Parathyroid adenoma (tissue), 2 donors: ENCODE results near the gene IMPA2.
"Not testable (repeated sequence)": the region's sequence is repeated elsewhere in the genome, so short reads cannot be mapped to it uniquely, and the experiment has no call there.

Experiments
- H2AFZ ChIP-seq: fragments of 300-600 bp; sonication (generic); one replicate; pipeline ENCODE4 v1.7.0; 2017; ENCODE audit warnings: antibody characterized with exemption, mild to moderate bottlenecking
- H3K27ac ChIP-seq: fragments of 300-600 bp; sonication (generic); one replicate; pipeline ENCODE4 v1.7.0; 2017
- H3K27me3 ChIP-seq: fragments of 300-600 bp; sonication (generic); one replicate; pipeline ENCODE4 v1.7.0; 2017; ENCODE audit warnings: low read length; ENCODE audit not compliant: control insufficient read depth, insufficient read depth
- H3K36me3 ChIP-seq: fragments of 300-600 bp; sonication (generic); one replicate; pipeline ENCODE4 v1.7.0; 2017; ENCODE audit warnings: low read length; ENCODE audit not compliant: control insufficient read depth, insufficient read depth
- H3K4me1 ChIP-seq: fragments of 300-600 bp; sonication (generic); one replicate; pipeline ENCODE4 v1.7.0; 2017; ENCODE audit warnings: control low read depth
- H3K4me2 ChIP-seq: fragments of 300-600 bp; sonication (generic); one replicate; pipeline ENCODE4 v1.7.0; 2017; ENCODE audit warnings: low read length
- H3K4me3 ChIP-seq: fragments of 300-600 bp; sonication (generic); one replicate; pipeline ENCODE4 v1.7.0; 2017; ENCODE audit warnings: low read depth, low read length
- H3K79me2 ChIP-seq: fragments of 300-600 bp; sonication (generic); one replicate; pipeline ENCODE4 v1.7.0; 2017; ENCODE audit warnings: control low read depth
- H3K9ac ChIP-seq: fragments of 300-600 bp; sonication (generic); one replicate; pipeline ENCODE4 v1.7.0; 2017; ENCODE audit warnings: mild to moderate bottlenecking
- H3K9me3 ChIP-seq: fragments of 300-600 bp; sonication (generic); one replicate; pipeline ENCODE4 v1.7.0; 2017; ENCODE audit warnings: low read length; ENCODE audit not compliant: control insufficient read depth
- TF ChIP-seq, protein P1 (sequence below): fragments of 300-600 bp; sonication (generic); IDR thresholded peaks from one replicate; pipeline ENCODE4 v1.7.0; 2017; ENCODE audit warnings: antibody characterized with exemption, mild to moderate bottlenecking
- donor health status: primary hyperparathyroidism.

The IMPA2 gene

DNA sequence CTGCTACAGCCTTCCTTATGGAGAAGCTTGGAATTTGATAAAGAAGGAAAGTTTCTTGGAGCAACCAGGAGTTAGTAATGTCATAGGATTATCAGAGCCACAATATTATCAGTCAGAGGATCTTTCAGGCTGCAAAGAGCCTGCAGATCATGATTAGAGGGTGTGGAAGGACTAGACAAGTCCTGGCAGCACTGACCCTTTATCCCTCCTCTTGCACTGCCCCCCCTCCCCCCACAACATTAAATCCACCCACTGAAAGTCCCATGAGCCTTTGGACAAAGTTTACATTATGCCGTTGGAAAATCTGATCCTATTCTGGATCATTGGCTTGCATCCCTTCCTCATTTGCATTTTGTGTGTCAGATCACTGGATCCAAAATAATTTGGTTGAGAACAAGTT is 18.7 kb upstream of the IMPA2 start:
- Histone ChIP-seq H2AFZ (peak overlapping the region; percentile 45), H3K27ac (no peak overlapping the region), H3K9me3 (no peaks in the 10 kb centered on the region), H3K79me2 (no peaks in the 10 kb centered on the region), H3K27me3 (no peaks in the 10 kb centered on the region), H3K4me1 (no peaks in the 10 kb centered on the region), H3K4me3 (no peak overlapping the region), H3K9ac (no peak overlapping the region), H3K4me2 (no peak overlapping the region), H3K36me3 (no peaks in the 10 kb centered on the region)
- TF ChIP-seq, protein P1, sequence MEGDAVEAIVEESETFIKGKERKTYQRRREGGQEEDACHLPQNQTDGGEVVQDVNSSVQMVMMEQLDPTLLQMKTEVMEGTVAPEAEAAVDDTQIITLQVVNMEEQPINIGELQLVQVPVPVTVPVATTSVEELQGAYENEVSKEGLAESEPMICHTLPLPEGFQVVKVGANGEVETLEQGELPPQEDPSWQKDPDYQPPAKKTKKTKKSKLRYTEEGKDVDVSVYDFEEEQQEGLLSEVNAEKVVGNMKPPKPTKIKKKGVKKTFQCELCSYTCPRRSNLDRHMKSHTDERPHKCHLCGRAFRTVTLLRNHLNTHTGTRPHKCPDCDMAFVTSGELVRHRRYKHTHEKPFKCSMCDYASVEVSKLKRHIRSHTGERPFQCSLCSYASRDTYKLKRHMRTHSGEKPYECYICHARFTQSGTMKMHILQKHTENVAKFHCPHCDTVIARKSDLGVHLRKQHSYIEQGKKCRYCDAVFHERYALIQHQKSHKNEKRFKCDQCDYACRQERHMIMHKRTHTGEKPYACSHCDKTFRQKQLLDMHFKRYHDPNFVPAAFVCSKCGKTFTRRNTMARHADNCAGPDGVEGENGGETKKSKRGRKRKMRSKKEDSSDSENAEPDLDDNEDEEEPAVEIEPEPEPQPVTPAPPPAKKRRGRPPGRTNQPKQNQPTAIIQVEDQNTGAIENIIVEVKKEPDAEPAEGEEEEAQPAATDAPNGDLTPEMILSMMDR = no peak

DNA sequence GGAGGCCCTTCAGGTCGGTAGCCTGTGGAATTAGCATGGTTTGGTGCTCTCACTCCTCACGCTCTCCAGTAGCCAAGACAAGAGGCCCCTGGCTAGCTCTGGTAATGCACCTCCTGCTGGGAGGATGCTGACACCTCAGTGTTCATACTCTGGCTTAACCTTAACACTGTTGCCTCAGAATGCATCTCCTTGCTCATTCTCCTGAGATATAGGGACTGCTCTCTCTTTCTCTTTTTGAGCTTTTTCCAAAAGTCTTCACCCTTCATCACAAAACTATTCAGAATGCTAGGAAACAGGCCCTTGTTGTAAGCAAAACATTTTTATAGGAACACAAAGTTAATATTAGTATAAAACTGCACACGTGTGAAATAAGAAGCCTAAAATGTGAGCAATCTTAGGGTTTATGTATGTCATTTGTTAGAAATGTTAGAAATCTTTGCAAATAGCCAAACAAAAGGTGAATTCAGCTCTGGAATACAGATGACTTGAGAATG is 17.3 kb upstream of the IMPA2 start:
- no peak overlapping the region for H2AFZ ChIP-seq
- H3K27ac ChIP-seq = no peak overlapping the region

DNA sequence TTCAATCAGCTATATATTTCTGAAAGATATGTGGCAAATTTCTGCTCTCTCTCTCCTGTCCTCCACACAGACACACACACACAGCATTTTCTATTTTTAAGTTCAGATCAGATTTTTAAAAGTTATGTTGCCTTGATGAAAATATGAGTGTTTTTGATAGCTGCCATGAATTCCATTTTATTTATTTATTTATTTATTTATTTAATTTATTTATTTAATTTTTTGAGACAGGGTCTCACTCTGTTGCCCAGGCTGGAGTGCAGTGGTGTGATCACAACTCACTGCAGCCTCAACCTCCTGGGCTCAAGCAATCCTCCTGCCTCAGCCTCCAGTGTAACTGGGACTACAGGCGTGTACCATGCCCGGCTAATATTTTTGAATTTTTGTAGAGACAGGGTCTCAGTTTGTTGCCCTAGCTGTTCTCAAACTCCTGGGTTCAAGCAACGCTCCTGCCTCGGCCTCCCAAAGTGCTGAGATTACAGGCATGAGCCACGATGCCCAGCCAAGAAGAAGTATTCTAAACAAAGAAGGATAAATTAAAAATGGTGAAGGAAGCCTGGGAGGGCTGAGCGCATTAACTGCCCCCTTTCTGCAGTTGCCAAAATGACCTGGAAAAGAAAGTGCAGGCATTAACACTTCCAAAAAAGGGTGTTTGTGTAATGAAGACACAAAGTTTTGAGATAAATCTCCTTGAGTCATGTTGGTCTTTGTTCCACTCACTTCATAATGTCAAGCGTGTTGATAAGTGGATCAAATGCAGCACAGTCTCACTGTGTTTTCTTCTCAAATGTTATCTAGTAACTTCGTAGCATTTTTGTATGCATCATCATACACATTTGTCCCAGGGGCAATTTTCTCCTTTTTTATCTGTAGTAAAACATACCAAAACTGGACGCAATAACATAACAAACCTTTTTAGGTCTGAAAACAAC is 11.1 kb upstream of the IMPA2 start:
- Histone ChIP-seq H3K4me2 (no peak overlapping the region), H2AFZ (no peak overlapping the region), H3K4me1 (no peaks in the 10 kb centered on the region), H3K27me3 (no peaks in the 10 kb centered on the region), H3K4me3 (no peak overlapping the region), H3K79me2 (no peaks in the 10 kb centered on the region), H3K27ac (no peak overlapping the region), H3K9ac (no peak overlapping the region), H3K36me3 (no peaks in the 10 kb centered on the region), H3K9me3 (no peaks in the 10 kb centered on the region)
- TF ChIP-seq, protein P1 = no peak

More for the DNA sequence above, 17.3 kb upstream of the IMPA2 start:
- no peaks in the 10 kb centered on the region for H3K4me1 ChIP-seq
- TF ChIP-seq, protein P1 = no peak
- no peak overlapping the region for H3K9ac ChIP-seq
- no peaks in the 10 kb centered on the region for H3K79me2 ChIP-seq
- no peaks in the 10 kb centered on the region for H3K36me3 ChIP-seq
- H3K4me2 ChIP-seq = no peak overlapping the region
- H3K9me3 ChIP-seq = no peaks in the 10 kb centered on the region
- no peak overlapping the region for H3K4me3 ChIP-seq
- H3K27me3 ChIP-seq = no peaks in the 10 kb centered on the region

DNA sequence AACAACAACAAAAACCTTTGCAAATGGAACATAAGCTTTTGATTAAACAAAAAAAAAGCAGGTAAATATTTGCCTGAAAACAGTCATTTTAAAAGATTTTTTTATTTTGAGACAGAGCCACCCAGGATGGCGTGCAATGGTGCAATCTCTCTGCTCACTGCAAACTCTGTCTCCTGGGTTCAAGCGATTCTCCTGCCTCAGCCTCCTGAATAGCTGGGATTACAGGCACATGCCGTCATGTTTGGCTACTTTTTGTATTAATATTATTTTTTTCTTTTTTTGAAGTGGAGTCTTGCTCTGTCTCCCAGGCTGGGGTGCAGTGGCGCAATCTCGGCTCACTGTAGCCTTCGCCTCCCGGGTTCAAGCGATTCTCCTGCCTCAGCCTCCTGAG is 10.5 kb upstream of the IMPA2 start:
- not testable (repeated sequence) for H2AFZ ChIP-seq, H3K9me3 ChIP-seq, H3K9ac ChIP-seq, H3K4me2 ChIP-seq, H3K27me3 ChIP-seq, H3K27ac ChIP-seq, H3K79me2 ChIP-seq, H3K4me3 ChIP-seq, H3K4me1 ChIP-seq, H3K36me3 ChIP-seq

DNA sequence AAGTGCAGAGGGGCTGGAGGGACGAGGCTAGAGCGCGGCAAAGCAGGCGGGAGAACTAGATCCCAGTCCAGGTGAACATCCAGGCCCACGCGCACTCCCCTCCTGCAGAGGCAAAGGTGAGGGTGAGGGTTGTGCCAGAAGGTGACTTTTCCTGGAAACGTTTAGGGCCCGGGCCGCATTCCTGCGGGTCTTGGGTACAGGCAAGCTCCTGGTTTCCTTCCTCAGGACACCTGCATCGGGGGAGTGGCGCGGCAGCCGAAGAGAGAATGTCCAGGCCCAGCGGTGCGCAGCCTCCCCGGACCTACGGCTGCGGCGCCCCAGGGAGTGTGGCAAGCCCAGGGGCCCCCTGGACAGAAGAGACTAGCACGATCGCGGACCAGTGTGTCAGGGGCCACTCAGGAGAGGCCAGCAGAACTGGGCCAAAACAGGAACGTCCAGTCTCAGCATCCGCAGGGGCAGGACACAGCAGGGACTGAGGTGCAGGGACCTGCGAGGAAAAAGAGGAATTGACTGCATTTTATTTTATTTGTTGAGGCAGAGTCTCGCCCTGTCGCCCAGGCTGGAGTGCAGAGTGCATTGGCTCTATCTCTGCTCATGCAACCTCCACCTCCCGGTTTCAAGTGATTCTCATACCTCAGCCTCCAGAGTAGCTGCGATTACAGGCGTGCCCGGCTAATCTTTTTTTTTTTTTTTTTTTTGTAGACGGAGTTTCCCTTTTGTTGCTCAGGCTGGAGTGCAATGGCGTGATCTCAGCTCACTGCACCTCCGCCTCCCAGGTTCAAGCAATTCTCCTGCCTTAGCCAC is 8.7 kb upstream of the IMPA2 start:
- Histone ChIP-seq H3K36me3 (no peaks in the 10 kb centered on the region), H3K79me2 (no peaks in the 10 kb centered on the region), H3K27ac (no peak overlapping the region), H3K4me3 (no peak overlapping the region), H3K9me3 (no peaks in the 10 kb centered on the region), H3K4me2 (no peak overlapping the region), H3K9ac (no peak overlapping the region), H3K4me1 (no peaks in the 10 kb centered on the region), H3K27me3 (no peaks in the 10 kb centered on the region), H2AFZ (no peak overlapping the region)
- TF ChIP-seq, protein P1 = no peak
